OCI-LY3 (cell line): ENCODE data around the gene MAD1L1.

Experiments used
- CTCF ChIP-seq: fragments of 200-600, 300-600 bp; sonication (generic); IDR thresholded peaks from 2 replicates; pipeline ENCODE4 v1.5.1; 2014; ENCODE audit warnings: antibody characterized with exemption, low read length, low read depth
- EZH2phosphoT487 ChIP-seq: fragments of 200-600 bp; shearing (Covaris generic); IDR thresholded peaks from 2 replicates; pipeline ENCODE4 v1.6.1; 2018; ENCODE audit warnings: antibody characterized with exemption, mixed run types, low read depth

DNA sequence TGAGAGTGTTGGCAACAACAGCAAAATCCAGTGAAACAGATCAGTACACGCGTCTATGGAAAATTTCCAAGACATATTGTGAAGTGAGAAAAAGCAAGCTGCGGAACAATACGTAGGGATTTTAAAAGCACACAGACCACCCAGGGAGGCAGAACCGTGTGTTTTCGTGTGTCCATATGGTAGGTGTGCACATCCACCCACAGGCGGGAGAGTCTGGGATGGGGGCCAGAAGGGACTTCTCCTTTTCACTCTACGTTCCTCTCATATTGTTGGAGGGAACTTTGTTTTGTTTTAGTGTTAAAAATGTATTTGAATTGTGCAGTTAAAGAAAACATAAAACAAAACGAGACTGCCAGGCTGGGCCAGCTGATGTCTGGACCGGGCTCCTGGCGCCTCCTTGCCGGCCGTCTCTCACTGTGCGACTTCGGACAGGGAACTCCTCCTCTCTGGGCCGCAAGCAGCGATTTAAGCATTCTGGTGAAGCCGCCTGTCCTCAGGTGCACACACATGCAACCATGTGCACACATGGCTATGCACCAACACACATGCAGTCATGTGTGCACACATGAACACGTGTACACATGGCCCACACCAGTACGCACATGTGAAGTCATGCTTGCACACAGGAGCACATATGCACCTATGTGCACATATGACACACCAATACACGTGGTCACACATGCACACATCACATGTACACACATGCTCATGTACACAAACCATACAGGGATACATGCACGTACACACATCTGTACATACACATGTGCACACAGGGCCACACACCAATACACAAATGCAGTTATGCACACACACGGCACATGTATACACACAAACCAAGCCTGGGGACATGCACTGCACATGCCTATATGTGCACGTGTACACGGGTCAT, 421.5 kb downstream of the MAD1L1 start:
- no peak for TF ChIP-seq CTCF
- TF ChIP-seq EZH2phosphoT487 = no peak
